ENCODE measurements around the gene UNC93A.
"Not testable (repeated sequence)": the region's sequence is repeated elsewhere in the genome, so short reads cannot be mapped to it uniquely, and the experiment has no call there.

Gene UNC93A

DNA sequence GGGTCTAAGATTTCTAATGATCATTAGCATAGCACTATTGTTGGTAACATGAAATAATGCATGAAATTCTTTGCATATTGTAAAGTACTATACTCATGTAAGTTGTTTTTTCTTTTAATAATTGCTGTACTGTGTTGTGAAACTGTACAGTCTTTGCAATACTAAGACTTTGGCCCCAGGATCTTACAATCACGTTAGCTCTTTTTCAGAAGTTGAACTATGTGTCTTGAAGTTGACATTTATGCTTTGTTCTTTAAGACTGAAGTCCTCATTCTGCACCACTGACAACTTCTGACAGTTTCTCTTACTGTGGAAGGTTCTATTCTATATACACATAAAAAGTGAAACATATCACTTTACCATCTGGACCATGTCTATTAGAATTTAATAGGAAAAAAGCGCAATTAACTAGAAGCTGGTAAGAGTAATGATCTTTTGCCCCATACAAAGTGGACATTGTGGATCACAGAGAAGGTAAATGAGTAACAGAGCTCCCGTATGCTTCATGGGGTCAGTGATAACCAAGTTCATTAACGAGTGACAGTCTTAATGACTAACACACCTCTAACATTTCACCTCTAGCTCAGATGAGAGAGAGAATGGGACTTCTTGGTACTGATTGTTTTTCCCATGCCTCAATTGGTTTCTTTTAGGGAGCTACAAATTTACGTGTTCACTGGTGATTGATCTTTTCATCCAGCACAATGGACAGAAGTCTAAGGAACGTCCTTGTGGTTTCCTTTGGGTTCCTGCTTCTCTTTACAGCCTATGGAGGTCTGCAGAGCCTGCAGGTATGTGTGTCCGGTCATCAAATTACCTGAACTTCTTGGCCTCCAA is at the start of gene UNC93A:
TSS of gene UNC93A (plus strand) at position 530 of the 837 bp plus-strand sequence. CDS start at position 705, 175 bp downstream.
- no peak for DNase-seq (ENCODE audit: low read depth, low spot score)

DNA sequence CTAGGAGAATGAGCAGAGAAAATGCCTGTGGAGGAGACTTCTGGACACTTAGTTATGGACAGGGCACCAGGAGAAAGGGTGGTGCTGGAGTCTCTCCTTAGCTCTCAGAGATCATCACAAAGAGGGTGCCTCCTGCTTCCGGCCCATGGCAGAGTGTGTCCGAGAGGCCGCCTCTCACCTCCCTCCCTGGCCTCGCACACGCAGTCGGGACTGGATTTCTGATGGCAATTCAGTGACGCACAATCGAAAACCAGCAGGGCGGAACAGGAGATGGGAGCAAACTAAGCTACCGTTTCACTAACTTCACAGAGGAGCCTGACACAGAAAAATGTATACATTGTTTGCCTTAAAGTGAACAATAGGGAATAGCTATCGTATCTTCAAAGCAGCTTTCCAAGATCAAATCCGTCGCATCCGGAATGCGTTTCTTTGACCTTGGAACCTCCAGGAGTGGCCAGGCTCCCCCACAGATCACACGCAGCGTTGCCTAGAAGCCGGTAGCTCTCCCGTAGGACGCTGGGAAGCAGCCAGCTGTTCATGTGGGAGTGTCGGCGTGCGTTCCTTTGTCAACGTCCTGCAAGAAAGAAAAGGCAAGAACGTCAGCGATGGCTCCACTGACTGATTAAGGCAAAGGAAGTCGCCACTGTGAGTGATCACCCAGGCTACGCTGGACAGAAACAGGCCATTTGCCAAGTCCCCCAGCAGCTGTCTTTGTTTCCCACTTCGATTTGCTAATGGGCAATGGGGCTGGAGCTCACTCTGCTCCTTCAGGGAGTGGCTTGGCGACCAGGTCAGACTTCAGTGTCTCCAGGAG is 49.6 kb upstream of the UNC93A start:
- not testable (repeated sequence) for DNase-seq (ENCODE audit: low read depth, low spot score)

DNA sequence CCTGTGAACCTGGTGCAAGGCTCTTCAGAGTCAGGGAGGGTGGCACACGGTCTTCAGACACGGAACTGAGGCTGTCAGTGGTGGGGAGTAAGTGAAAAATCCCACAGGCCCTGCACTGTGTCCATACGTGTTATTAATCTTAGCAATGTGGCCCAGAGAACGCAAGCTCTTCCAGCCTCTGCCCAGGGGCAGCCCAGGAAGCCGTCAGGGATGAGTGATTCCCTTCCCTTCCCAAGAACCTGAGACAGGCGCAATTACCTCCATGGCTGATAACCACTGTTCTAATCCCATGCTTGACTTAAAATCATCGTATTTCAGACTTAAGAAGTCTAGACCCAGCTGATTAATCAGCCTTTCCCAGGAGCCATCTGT is 49.0 kb upstream of the UNC93A start:
- not testable (repeated sequence) for DNase-seq (ENCODE audit: low read depth, low spot score)

GRCh38 chr6:167242511-167243051 is 48.5 kb upstream of the UNC93A start:
- not testable (repeated sequence) for DNase-seq (ENCODE audit: low read depth, low spot score)

GRCh38 chr6:167244064-167244960 is 46.8 kb upstream of the UNC93A start:
- no peak for DNase-seq (ENCODE audit: low read depth, low spot score)

DNA sequence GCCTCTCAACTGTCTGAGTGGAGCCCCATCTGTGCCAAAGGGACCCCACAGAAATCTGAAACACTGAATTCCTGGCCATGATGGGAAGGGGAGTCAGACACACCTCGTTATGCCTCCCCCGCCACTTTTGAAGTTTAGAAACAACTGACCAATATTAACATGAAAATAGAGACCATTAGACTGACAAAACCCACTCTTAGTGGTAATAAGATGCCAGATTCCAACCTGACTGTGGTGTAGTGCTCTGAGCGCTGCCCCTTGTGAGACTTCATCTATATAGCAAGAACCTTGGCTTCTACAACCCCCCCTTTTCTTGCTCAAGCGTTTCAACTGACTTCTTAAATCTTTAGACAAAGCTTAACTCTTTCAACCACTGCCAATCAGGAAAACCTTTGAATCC is 46.1 kb upstream of the UNC93A start:
- DNase-seq (ENCODE audit: low read depth, low spot score): no peak

DNA sequence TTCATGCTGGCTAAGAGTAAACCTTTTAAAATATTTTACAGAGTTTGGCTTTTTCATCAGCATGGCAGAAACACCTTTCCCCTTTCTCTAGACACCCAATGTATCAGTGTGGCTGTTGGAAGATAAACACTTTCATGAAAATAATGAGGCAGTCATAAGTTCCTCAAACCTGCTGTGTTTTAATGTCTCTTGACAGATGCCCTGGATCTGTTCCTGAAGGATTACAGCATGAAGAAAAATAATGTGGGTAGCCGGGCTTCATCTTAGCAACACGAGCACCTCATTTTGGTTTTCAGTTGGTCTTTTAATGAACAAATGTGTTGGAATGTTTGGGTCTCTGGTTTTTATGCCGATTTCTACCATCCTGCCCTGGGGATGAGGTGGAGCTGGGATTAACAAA is 45.5 kb upstream of the UNC93A start:
- DNase-seq (ENCODE audit: low read depth, low spot score): no peak

DNA sequence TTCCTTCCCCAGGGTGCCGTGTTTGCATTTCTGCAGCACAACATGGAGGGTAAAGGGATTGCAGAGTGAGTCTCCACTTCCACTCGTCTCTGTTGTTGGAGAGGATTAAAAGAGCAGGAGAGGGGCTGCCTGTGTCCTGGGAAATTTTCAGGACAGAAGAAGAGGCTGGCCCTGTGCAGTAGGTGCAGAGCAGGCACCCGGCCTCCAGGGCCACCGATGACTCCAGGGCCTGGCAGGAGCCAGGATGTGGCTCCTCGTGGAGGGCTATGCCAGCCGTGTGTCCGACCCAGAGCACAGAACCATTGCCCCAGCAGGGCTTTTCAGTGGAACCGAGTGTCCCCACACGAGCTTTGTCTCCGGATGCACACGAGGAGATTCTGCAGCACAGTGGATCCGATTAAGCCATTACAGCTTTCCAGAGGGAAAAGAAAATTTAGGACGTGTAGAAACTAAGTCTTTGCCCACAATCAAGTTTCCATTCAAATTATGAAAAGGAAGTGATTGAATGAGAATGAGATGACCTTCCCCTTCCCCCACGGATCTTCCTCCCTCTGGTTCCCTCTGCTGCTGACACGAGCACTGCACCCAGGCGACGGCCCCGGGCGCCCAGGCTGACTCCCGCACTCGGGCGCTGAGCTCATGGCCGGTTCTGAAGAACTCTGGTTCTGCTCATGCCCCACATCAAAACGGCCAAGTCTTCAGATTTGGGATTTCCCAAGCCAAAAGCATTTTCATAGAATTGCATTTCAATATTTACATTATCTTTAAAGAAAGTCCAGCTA is 43.1 kb upstream of the UNC93A start:
- no peak for DNase-seq (ENCODE audit: low read depth, low spot score)

- not testable (repeated sequence) for DNase-seq (ENCODE audit: low read depth, low spot score)
These were observed 42.1 kb upstream of the UNC93A start for GRCh38 chr6:167248878-167249455.

- no peak for DNase-seq (ENCODE audit: low read depth, low spot score)
These were observed 38.8 kb upstream of the UNC93A start for GRCh38 chr6:167252271-167252670.

- no peak for DNase-seq (ENCODE audit: low read depth, low spot score)
These were observed 35.1 kb upstream of the UNC93A start for GRCh38 chr6:167255918-167256553.

DNA sequence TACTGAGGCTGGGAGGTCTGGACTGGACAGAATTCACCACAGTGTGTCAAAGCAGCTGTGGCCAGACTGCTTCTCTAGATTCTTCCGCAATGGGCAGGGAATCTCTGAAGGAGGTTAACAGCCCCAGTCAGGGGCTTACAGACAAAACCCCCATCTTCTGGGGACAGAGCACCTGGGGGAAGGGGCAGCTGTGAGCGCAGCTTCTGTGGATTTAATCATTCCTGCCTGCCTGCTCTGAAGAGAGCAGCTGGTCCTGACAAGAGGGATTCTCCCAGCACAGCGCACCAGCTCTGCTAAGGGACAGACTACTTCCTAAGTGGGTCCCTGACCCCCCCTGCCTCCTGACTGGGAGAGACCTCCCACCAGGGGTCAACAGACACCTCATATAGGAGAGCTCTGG is 32.5 kb upstream of the UNC93A start:
- DNase-seq (ENCODE audit: low read depth, low spot score): no peak

DNA sequence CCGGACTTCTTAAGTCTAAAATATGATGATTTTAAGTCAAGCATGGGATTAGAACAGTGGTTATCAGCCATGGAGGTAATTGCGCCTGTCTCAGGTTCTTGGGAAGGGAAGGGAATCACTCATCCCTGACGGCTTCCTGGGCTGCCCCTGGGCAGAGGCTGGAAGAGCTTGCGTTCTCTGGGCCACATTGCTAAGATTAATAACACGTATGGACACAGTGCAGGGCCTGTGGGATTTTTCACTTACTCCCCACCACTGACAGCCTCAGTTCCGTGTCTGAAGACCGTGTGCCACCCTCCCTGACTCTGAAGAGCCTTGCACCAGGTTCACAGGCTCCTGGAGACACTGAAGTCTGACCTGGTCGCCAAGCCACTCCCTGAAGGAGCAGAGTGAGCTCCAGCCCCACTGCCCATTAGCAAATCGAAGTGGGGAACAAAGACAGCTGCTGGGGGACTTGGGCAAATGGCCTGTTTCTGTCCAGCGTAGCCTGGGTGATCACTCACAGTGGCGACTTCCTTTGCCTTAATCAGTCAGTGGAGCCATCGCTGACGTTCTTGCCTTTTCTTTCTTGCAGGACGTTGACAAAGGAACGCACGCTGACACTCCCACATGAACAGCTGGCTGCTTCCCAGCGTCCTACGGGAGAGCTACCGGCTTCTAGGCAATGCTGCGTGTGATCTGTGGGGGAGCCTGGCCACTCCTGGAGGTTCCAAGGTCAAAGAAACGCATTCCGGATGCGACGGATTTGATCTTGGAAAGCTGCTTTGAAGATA is 24.9 kb upstream of the UNC93A start:
- not testable (repeated sequence) for DNase-seq (ENCODE audit: low read depth, low spot score)

DNA sequence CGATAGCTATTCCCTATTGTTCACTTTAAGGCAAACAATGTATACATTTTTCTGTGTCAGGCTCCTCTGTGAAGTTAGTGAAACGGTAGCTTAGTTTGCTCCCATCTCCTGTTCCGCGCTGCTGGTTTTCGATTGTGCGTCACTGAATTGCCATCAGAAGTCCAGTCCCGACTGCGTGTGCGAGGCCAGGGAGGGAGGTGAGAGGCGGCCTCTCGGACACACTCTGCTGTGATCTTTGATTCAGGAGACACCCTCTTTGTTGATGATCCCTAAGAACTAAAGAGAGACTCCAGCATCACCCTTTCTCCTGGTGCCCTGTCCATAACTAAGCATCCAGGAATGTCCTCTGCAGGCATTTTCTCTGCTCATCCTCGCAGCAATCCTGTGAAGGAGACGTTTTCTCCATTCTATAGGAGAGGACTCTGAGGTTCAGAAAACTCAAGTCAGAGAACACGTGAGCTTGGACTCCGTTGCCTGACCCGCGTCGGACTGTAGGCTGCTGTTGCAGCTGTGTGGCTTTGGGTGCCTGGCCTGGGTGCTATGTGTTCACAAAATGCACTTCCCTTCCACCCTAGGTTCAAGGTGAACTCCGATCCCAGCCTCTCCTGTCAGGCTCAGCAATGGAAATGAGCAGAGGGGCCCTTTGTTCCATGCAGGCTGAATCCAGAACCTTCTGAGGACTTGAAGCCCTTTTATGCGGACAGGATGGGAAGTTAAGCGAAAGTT is 24.1 kb upstream of the UNC93A start:
- no peak for DNase-seq (ENCODE audit: low read depth, low spot score)

- DNase-seq (ENCODE audit: low read depth, low spot score): not testable (repeated sequence)
These were observed 23.6 kb upstream of the UNC93A start for GRCh38 chr6:167267556-167267898.

- no peak for DNase-seq (ENCODE audit: low read depth, low spot score)
These were observed 23.2 kb upstream of the UNC93A start for GRCh38 chr6:167267921-167268401.

- DNase-seq (ENCODE audit: low read depth, low spot score): no peak
These were observed 22.3 kb upstream of the UNC93A start for GRCh38 chr6:167268683-167269280.
